Kidney (tissue), 14 donors: ENCODE data around the gene NFIL3. TPM values are rescaled to one million over a fixed set of nuclear protein-coding genes. Genes with fewer than 3 reads are reported as not detected.

ENCODE experiments used
- DNase-seq, 5 donors: peaks; one replicate each; pipeline ENCODE4 v3.0.0-alpha.2; 2013 to 2020
- FAIRE-seq: peaks from 2 replicates; lab custom pipeline; 2012; peaks lifted over from hg19 to GRCh38; lab: Jason Lieb, UNC
- H3K27ac ChIP-seq, 2 donors: one replicate each; pipeline ENCODE4 v1.7.0; 2013; ENCODE audit warnings: low read depth in 2 of 2, low read length in 2 of 2, inconsistent platforms in 1 of 2
- H3K27me3 ChIP-seq: one replicate; pipeline ENCODE4 v1.7.1; 2013; ENCODE audit warnings: low read length, inconsistent platforms; ENCODE audit not compliant: control insufficient read depth, insufficient read depth
- H3K36me3 ChIP-seq, 3 donors: one replicate each; pipeline versions ENCODE4 v1.7.0 to v1.7.1; 2013; ENCODE audit warnings: low read length in 3 of 3, control low read depth in 1 of 3, inconsistent platforms in 1 of 3; ENCODE audit not compliant: insufficient read depth in 3 of 3, control insufficient read depth in 2 of 3
- H3K4me1 ChIP-seq, 3 donors: one replicate each; pipeline versions ENCODE4 v1.7.0 to v1.7.1; 2013; ENCODE audit warnings: low read length in 3 of 3, inconsistent platforms in 1 of 3, low read depth in 1 of 3; ENCODE audit not compliant: control insufficient read depth in 2 of 3, insufficient read depth in 2 of 3
- H3K4me3 ChIP-seq, 3 donors: one replicate each; pipeline versions ENCODE4 v1.7.0 to v1.8.1; 2013; ENCODE audit warnings: low read length in 3 of 3, control low read depth in 1 of 3, inconsistent platforms in 1 of 3
- H3K9ac ChIP-seq, 3 donors: one replicate each; pipeline versions ENCODE4 v1.7.0 to v1.7.1; 2013; ENCODE audit warnings: low read length in 3 of 3, control low read depth in 1 of 3, inconsistent platforms in 1 of 3
- H3K9me3 ChIP-seq, 3 donors: one replicate each; pipeline versions ENCODE4 v1.7.0 to v1.7.1; 2013; ENCODE audit warnings: low read length in 3 of 3, control low read depth in 1 of 3, inconsistent platforms in 1 of 3; ENCODE audit not compliant: control insufficient read depth in 2 of 3, insufficient read depth in 1 of 3
- CTCF ChIP-seq: IDR thresholded peaks from 3 replicates; pipeline ENCODE4 v1.5.1; 2012; ENCODE audit warnings: mild to moderate bottlenecking, moderate library complexity, borderline replicate concordance; ENCODE audit not compliant: insufficient read depth; ENCODE audit errors: extremely low read depth
- intact Hi-C: fragments of 100-400 bp; cut with DNase I; formaldehyde crosslinking; loops from one replicate; pipeline ENCODE4 v1.11.1; 2022
- polyA plus RNA-seq: library from polyadenylated mRNA; stranded (reverse); fragments of 350-450 nt; fragmentation: Illumina TruSeq; extraction: RNeasy Lipid Tissue Mini Kit (QIAGEN cat#74804); gene quantifications from one replicate; pipeline ENCODE4 v1.2.3, GENCODE V29; 2014; ENCODE audit warnings: low read depth, low replicate concordance; ENCODE audit not compliant: insufficient read depth
- total RNA-seq: library from RNA; stranded (reverse); fragmentation: NEBNext Ultra II Directional; extraction: Animal tissue kit (Norgen Biotek cat#: 25700); gene quantifications from one replicate; pipeline ENCODE4 v1.2.1, GENCODE V29; 2021
- donor health status: control.
- donor health status: control.
- donor health status: control.
- donor health status: control.
- donor health status: control.
- donor health status: DM: yes; HTN: yes; CAD: no.
- donor health status: Normal renal cell carcinoma (clear cell type).

The NFIL3 gene
- total and polyA plus RNA-seq, 2 donors from 2014 or later = 16.7 to 31.3 TPM

GRCh38 chr9:91415290-91415689 lies 8.3 kb downstream of the NFIL3 start:
- intact Hi-C loops = no loop called here

GRCh38 chr9:91412941-91413340 lies 10.7 kb downstream of the NFIL3 start:
- intact Hi-C loops = no loop called here
- FAIRE-seq = no peak

More at GRCh38 chr9:91415290-91415689, 8.3 kb downstream of the NFIL3 start:
- H3K9me3 ChIP-seq = no peaks in the 10 kb centered on the region
- peaks cover 0 to 3% (median 2%) of the 10 kb centered on the region in 3 donors for H3K36me3 ChIP-seq
- H3K27ac ChIP-seq = no peak overlapping the region
- TF ChIP-seq CTCF = no peak
- DNase-seq (no peak), FAIRE-seq (no peak)
- H3K4me1 ChIP-seq = peaks cover 0 to 4% (median 4%) of the 10 kb centered on the region in 3 donors
- H3K4me3 ChIP-seq = no peak overlapping the region
- no peak overlapping the region for H3K9ac ChIP-seq
- H3K27me3 ChIP-seq = no peaks in the 10 kb centered on the region

DNA sequence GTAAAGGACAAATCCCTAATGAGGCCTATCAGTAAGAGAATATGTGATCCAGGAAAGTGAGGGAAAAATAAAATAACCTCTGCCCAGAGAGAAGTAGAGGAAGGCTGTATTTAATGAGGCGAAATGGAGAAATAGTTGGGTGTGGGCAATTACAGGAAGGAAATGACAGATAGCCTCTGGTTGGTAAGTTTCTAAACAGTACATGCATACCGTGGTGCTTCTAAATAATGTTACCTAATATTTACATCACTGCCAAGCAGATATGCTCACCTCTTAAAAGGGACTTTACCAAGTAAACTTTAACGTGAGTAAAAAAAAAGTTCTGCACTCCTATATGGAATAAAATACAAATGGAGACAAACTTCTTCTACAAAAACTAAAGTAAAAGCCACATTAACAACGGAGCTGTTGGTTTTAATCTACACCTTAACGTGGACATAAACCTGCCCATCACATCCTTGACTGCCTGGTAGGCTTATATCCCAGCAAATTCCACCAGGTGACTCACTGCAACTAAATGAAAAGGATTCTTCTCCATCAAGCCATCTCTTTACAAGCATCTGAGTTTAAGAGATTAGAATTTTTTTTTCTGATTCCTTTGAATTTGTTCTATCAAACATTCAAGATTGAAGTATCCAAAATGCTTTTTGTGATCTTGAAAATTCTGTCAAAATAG lies 12.4 kb downstream of the NFIL3 start:
- Histone ChIP-seq H3K4me1 (peaks cover 0 to 2% (median 0%) of the 10 kb centered on the region in 3 donors), H3K36me3 (peaks cover 2 to 17% (median 16%) of the 10 kb centered on the region in 3 donors), H3K9me3 (no peaks in the 10 kb centered on the region), H3K27me3 (no peaks in the 10 kb centered on the region), H3K9ac (no peak overlapping the region), H3K4me3 (no peak overlapping the region), H3K27ac (no peak overlapping the region)
- no peak for FAIRE-seq
- DNase-seq = peak in 1 of 5 donors; percentile 14
- TF ChIP-seq CTCF = no peak
- intact Hi-C loops = no loop called here

More at GRCh38 chr9:91412941-91413340, 10.7 kb downstream of the NFIL3 start:
- H3K4me3 ChIP-seq = no peak overlapping the region
- no peak overlapping the region for H3K27ac ChIP-seq
- DNase-seq = no peak
- no peaks in the 10 kb centered on the region for H3K9me3 ChIP-seq
- TF ChIP-seq CTCF = no peak
- no peak overlapping the region for H3K9ac ChIP-seq
- H3K4me1 ChIP-seq = peaks cover 0 to 2% (median 0%) of the 10 kb centered on the region in 3 donors
- H3K36me3 ChIP-seq = peaks cover 2 to 17% (median 16%) of the 10 kb centered on the region in 3 donors
- H3K27me3 ChIP-seq = no peaks in the 10 kb centered on the region
